Upper lobe of left lung (tissue), 6 donors: Measurements from ENCODE around the gene RBFOX2. TPM values are rescaled to one million over a fixed set of nuclear protein-coding genes. Genes with fewer than 3 reads are reported as not detected.
"Not testable (repeated sequence)": the region's sequence is repeated elsewhere in the genome, so short reads cannot be mapped to it uniquely, and the experiment has no call there.

Source experiments
- ATAC-seq, 2 donors: fragments of 200-7000 bp; cut with Tn5 transposase; one replicate each; pipeline ENCODE4 v1.9.1; 2022; ENCODE audit warnings: mild to moderate bottlenecking in 2 of 2, moderate library complexity in 2 of 2; ENCODE audit not compliant: low FRiP score in 2 of 2
- DNase-seq, 2 donors: peaks; one replicate each; pipeline ENCODE4 v3.0.0-alpha.2; 2019 to 2020
- H3K27ac ChIP-seq, 4 donors: fragments of 200-600 bp; sonication (generic); one replicate each; pipeline ENCODE4 v1.5.1; 2016 to 2019
- H3K27me3 ChIP-seq, 4 donors: fragments of 200-600 bp; sonication (generic); one replicate each; pipeline ENCODE4 v1.5.1; 2017 to 2019
- H3K36me3 ChIP-seq, 4 donors: fragments of 200-600 bp; sonication (generic); one replicate each; pipeline ENCODE4 v1.5.1; 2016 to 2019
- H3K4me1 ChIP-seq, 4 donors: fragments of 200-600 bp; sonication (generic); one replicate each; pipeline ENCODE4 v1.5.1; 2018 to 2019
- H3K4me3 ChIP-seq, 4 donors: fragments of 200-600 bp; sonication (generic); one replicate each; pipeline ENCODE4 v1.5.1; 2017 to 2019; ENCODE audit warnings: mild to moderate bottlenecking in 2 of 4, moderate library complexity in 1 of 4
- H3K9me3 ChIP-seq, 4 donors: fragments of 200-600 bp; sonication (generic); one replicate each; pipeline ENCODE4 v1.5.1; 2018 to 2019
- CTCF ChIP-seq, 6 experiments: fragments of 450-650 bp in 4 of 6; fragments of 200-600 bp in 2 of 6; sonication (generic) in 2 of 6; IDR thresholded peaks; one replicate each; pipeline ENCODE4 v1.5.1; 2016 to 2019; ENCODE audit warnings: antibody characterized with exemption in 6 of 6
- EP300 ChIP-seq, 4 donors: sonication (generic); formaldehyde crosslinking; IDR thresholded peaks; one replicate each; pipeline ENCODE4 v1.5.1; 2017; ENCODE audit warnings: antibody characterized with exemption in 4 of 4, control low read depth in 2 of 4
- POLR2A ChIP-seq, 4 donors: fragments of 450-650 bp; IDR thresholded peaks; one replicate each; pipeline ENCODE4 v1.5.1; 2016 to 2017; ENCODE audit warnings: antibody characterized with exemption in 4 of 4, mild to moderate bottlenecking in 2 of 4
- POLR2AphosphoS5 ChIP-seq, 2 donors: sonication (generic); formaldehyde crosslinking; IDR thresholded peaks; one replicate each; pipeline ENCODE4 v1.5.1; 2017; ENCODE audit warnings: antibody characterized with exemption in 2 of 2
- WGBS, 2 donors: methylation state at CpG; one replicate each; pipeline ENCODE4 v1.1.5; 2017 to 2018; 5-methylcytosine and 5-hydroxymethylcytosine counted together
- total RNA-seq, 6 donors: library from RNA; depleted of rRNA in 4 of 6; stranded (reverse); fragments of >200 nt in 4 of 6; gene quantifications; one replicate each; pipeline versions ENCODE4 v1.1.0 to v1.2.1, GENCODE V29; 2016 to 2021
- donor health status: DM: no; HTN: no; CAD: no; lungs with moderate emphysema.
- donor health status: DM: no; HTN: yes; CAD: no; lungs with severe emphysema.

Gene RBFOX2
- total RNA-seq, 6 donors from 2014 or later: 47.8 to 86.4 (median 54.5) TPM

- Histone ChIP-seq H3K36me3 (no peaks in the 10 kb centered on the region), H3K4me1 (no peaks in the 10 kb centered on the region), H3K27ac (no peak overlapping the region), H3K27me3 (no peaks in the 10 kb centered on the region), H3K4me3 (no peak overlapping the region), H3K9me3 (no peaks in the 10 kb centered on the region)
- no peak for TF ChIP-seq CTCF (IDR thresholded peaks at IDR 0.05)
- TF ChIP-seq POLR2A (IDR thresholded peaks at IDR 0.05): no peak
- no peak for TF ChIP-seq POLR2AphosphoS5 (IDR thresholded peaks at IDR 0.05)
- TF ChIP-seq EP300 (IDR thresholded peaks at IDR 0.05): no peak
- ATAC-seq: no peak
- WGBS, 2 donors: 93 to 94% methylated on average over 3 of the region's 3 CpGs
- DNase-seq: no peak
Measured at GRCh38 chr22:35705141-35705540, 323.5 kb downstream of the RBFOX2 start.

- DNase-seq (no peak), ATAC-seq (no peak)
- WGBS, 2 donors: 81 to 86% methylated on average over 7 of the region's 7 CpGs
- Histone ChIP-seq H3K27me3 (no peaks in the 10 kb centered on the region), H3K9me3 (no peaks in the 10 kb centered on the region), H3K27ac (no peak overlapping the region), H3K4me1 (no peaks in the 10 kb centered on the region), H3K36me3 (no peaks in the 10 kb centered on the region), H3K4me3 (no peak overlapping the region)
- TF ChIP-seq EP300 (IDR thresholded peaks at IDR 0.05) (no peak), POLR2AphosphoS5 (IDR thresholded peaks at IDR 0.05) (no peak), CTCF (IDR thresholded peaks at IDR 0.05) (no peak), POLR2A (IDR thresholded peaks at IDR 0.05) (no peak)
Measured at GRCh38 chr22:35703861-35704584, 324.6 kb downstream of the RBFOX2 start.

- H3K27me3 ChIP-seq, H3K9me3 ChIP-seq, ATAC-seq, H3K36me3 ChIP-seq, H3K4me3 ChIP-seq, H3K27ac ChIP-seq, H3K4me1 ChIP-seq, DNase-seq: not testable (repeated sequence)
- 81 to 84% methylated on average over 4 of the region's 6 CpGs for WGBS, 2 donors
Measured at GRCh38 chr22:35699852-35700251, 328.8 kb downstream of the RBFOX2 start.

- TF ChIP-seq EP300 (IDR thresholded peaks at IDR 0.05) (no peak), POLR2A (IDR thresholded peaks at IDR 0.05) (no peak), POLR2AphosphoS5 (IDR thresholded peaks at IDR 0.05) (no peak), CTCF (IDR thresholded peaks at IDR 0.05) (no peak)
- no peak overlapping the region for H3K27ac ChIP-seq
- WGBS, 2 donors: 83 to 85% methylated on average over 12 to 14 of the region's 14 CpGs
- DNase-seq (peak in 1 of 2 donors; percentile 8), ATAC-seq (no peak)
- no peak overlapping the region for H3K4me3 ChIP-seq
- H3K9me3 ChIP-seq: no peaks in the 10 kb centered on the region
- H3K4me1 ChIP-seq: no peaks in the 10 kb centered on the region
- H3K27me3 ChIP-seq: no peaks in the 10 kb centered on the region
- H3K36me3 ChIP-seq: no peaks in the 10 kb centered on the region
Measured at GRCh38 chr22:35697142-35697541, 331.5 kb downstream of the RBFOX2 start.

GRCh38 chr22:35695202-35695601, 333.4 kb downstream of the RBFOX2 start:
- WGBS, 2 donors: 83 to 88% methylated on average over 13 of the region's 13 CpGs
- TF ChIP-seq POLR2AphosphoS5 (IDR thresholded peaks at IDR 0.05) (no peak), EP300 (IDR thresholded peaks at IDR 0.05) (no peak), POLR2A (IDR thresholded peaks at IDR 0.05) (no peak), CTCF (IDR thresholded peaks at IDR 0.05) (no peak)
- H3K4me1 ChIP-seq: no peaks in the 10 kb centered on the region
- no peaks in the 10 kb centered on the region for H3K27me3 ChIP-seq
- ATAC-seq: no peak
- no peak overlapping the region for H3K4me3 ChIP-seq
- H3K36me3 ChIP-seq: no peaks in the 10 kb centered on the region
- no peak overlapping the region for H3K27ac ChIP-seq
- H3K9me3 ChIP-seq: no peaks in the 10 kb centered on the region
- peak in 1 of 2 donors; percentile 3 for DNase-seq
